ENCODE results near the gene C21orf91.

The C21orf91 gene

GRCh38 chr21:17753736-17754135 lies 65.4 kb downstream of the C21orf91 start:
- H3K27me3 ChIP-seq (ENCODE audit: insufficient read depth, poor library complexity, severe bottlenecking) = no peaks in the 10 kb centered on the region
- no peak overlapping the region for H3K27ac ChIP-seq (replicated peaks)
- TF ChIP-seq SPI1 (IDR thresholded peaks at IDR 0.05; ENCODE audit: borderline replicate concordance, low read depth) (no peak), GABPA (IDR thresholded peaks at IDR 0.05; ENCODE audit: low read depth) (no peak), REST (IDR thresholded peaks at IDR 0.05; ENCODE audit: insufficient replicate concordance, low read depth) (no peak), POLR2AphosphoS5 (IDR thresholded peaks at IDR 0.05; ENCODE audit: low read depth) (no peak), CTCF (IDR thresholded peaks at IDR 0.05; ENCODE audit: insufficient read depth, low read length) (no peak)
- no peak overlapping the region for H3K4me3 ChIP-seq (replicated peaks; ENCODE audit: insufficient read depth, low read length)
- DNase-seq (ENCODE audit: low read depth in 1 of 2, low spot score in 1 of 2) = peak in 1 of 2 experiments; percentile 19

GRCh38 chr21:17752171-17752570 lies 67.0 kb downstream of the C21orf91 start:
- TF ChIP-seq REST (IDR thresholded peaks at IDR 0.05; ENCODE audit: insufficient replicate concordance, low read depth) = no peak
- TF ChIP-seq POLR2AphosphoS5 (IDR thresholded peaks at IDR 0.05; ENCODE audit: low read depth) = no peak
- TF ChIP-seq GABPA (IDR thresholded peaks at IDR 0.05; ENCODE audit: low read depth) = no peak
- no peak for TF ChIP-seq CTCF (IDR thresholded peaks at IDR 0.05; ENCODE audit: insufficient read depth, low read length)
- no peak for TF ChIP-seq SPI1 (IDR thresholded peaks at IDR 0.05; ENCODE audit: borderline replicate concordance, low read depth)
- no peaks in the 10 kb centered on the region for H3K27me3 ChIP-seq (ENCODE audit: insufficient read depth, poor library complexity, severe bottlenecking)
- no peak overlapping the region for H3K27ac ChIP-seq (replicated peaks)
- DNase-seq (ENCODE audit: low read depth in 1 of 2, low spot score in 1 of 2) = no peak
- H3K4me3 ChIP-seq (replicated peaks; ENCODE audit: insufficient read depth, low read length) = no peak overlapping the region

- no peak for DNase-seq (ENCODE audit: low read depth in 1 of 2, low spot score in 1 of 2)
- TF ChIP-seq GABPA (IDR thresholded peaks at IDR 0.05; ENCODE audit: low read depth) (no peak), SPI1 (IDR thresholded peaks at IDR 0.05; ENCODE audit: borderline replicate concordance, low read depth) (no peak), POLR2AphosphoS5 (IDR thresholded peaks at IDR 0.05; ENCODE audit: low read depth) (no peak), REST (IDR thresholded peaks at IDR 0.05; ENCODE audit: insufficient replicate concordance, low read depth) (no peak), CTCF (IDR thresholded peaks at IDR 0.05; ENCODE audit: insufficient read depth, low read length) (no peak)
Measured at GRCh38 chr21:17746920-17747319, 72.2 kb downstream of the C21orf91 start.

More at GRCh38 chr21:17746920-17747319, 72.2 kb downstream of the C21orf91 start:
- no peaks in the 10 kb centered on the region for H3K27me3 ChIP-seq (ENCODE audit: insufficient read depth, poor library complexity, severe bottlenecking)
- no peak overlapping the region for H3K4me3 ChIP-seq (replicated peaks; ENCODE audit: insufficient read depth, low read length)
- H3K27ac ChIP-seq (replicated peaks) = no peak overlapping the region

Data from HL-60 (cell line).